Suprapubic skin (tissue), 4 donors: ENCODE measurements around the gene CD40LG. TPM values are rescaled to one million over a fixed set of nuclear protein-coding genes. Genes with fewer than 3 reads are reported as not detected.

Experiments used
- DNase-seq, 2 donors: peaks; one replicate each; pipeline ENCODE4 v3.0.0-alpha.2; 2019; ENCODE audit warnings: low spot score in 2 of 2
- H3K27ac ChIP-seq: fragments of 200-600 bp; sonication (generic); one replicate; pipeline ENCODE4 v1.5.1; 2019
- H3K27me3 ChIP-seq: fragments of 200-600 bp; sonication (generic); one replicate; pipeline ENCODE4 v1.5.1; 2019
- H3K36me3 ChIP-seq: fragments of 200-600 bp; sonication (generic); one replicate; pipeline ENCODE4 v1.5.1; 2019
- H3K4me1 ChIP-seq: fragments of 200-600 bp; sonication (generic); one replicate; pipeline ENCODE4 v1.5.1; 2019
- H3K4me3 ChIP-seq: fragments of 200-600 bp; sonication (generic); one replicate; pipeline ENCODE4 v1.5.1; 2019; ENCODE audit warnings: mild to moderate bottlenecking
- H3K9me3 ChIP-seq: fragments of 200-600 bp; sonication (generic); one replicate; pipeline ENCODE4 v1.5.1; 2019
- EP300 ChIP-seq: sonication (generic); formaldehyde crosslinking; IDR thresholded peaks from one replicate; pipeline ENCODE4 v1.6.1; 2017; ENCODE audit warnings: antibody characterized with exemption
- POLR2A ChIP-seq, 2 donors: fragments of 450-650 bp; IDR thresholded peaks; one replicate each; pipeline ENCODE4 v1.6.1; 2017; ENCODE audit warnings: antibody characterized with exemption in 2 of 2, mild to moderate bottlenecking in 2 of 2, moderate library complexity in 2 of 2
- POLR2AphosphoS5 ChIP-seq, 3 donors: sonication (generic); formaldehyde crosslinking; IDR thresholded peaks; one replicate each; pipeline ENCODE4 v1.6.1; 2017; ENCODE audit warnings: antibody characterized with exemption in 3 of 3
- WGBS: methylation state at CpG from one replicate; pipeline ENCODE4 v1.1.5; 2018; 5-methylcytosine and 5-hydroxymethylcytosine counted together
- total RNA-seq, 4 donors: library from RNA; depleted of rRNA; stranded (reverse); fragments of >200 nt; gene quantifications; one replicate each; pipeline ENCODE4 v1.1.0, GENCODE V29; 2016
- TF ChIP-seq, protein P1 (sequence below), 2 donors: fragments of 200-600 bp in 1 of 2; fragments of 450-650 bp in 1 of 2; sonication (generic) in 1 of 2; IDR thresholded peaks; one replicate each; pipeline ENCODE4 v1.5.1; 2016 to 2019; ENCODE audit warnings: antibody characterized with exemption in 2 of 2, mild to moderate bottlenecking in 1 of 2, moderate library complexity in 1 of 2

The CD40LG gene
- total RNA-seq: not detected

DNA sequence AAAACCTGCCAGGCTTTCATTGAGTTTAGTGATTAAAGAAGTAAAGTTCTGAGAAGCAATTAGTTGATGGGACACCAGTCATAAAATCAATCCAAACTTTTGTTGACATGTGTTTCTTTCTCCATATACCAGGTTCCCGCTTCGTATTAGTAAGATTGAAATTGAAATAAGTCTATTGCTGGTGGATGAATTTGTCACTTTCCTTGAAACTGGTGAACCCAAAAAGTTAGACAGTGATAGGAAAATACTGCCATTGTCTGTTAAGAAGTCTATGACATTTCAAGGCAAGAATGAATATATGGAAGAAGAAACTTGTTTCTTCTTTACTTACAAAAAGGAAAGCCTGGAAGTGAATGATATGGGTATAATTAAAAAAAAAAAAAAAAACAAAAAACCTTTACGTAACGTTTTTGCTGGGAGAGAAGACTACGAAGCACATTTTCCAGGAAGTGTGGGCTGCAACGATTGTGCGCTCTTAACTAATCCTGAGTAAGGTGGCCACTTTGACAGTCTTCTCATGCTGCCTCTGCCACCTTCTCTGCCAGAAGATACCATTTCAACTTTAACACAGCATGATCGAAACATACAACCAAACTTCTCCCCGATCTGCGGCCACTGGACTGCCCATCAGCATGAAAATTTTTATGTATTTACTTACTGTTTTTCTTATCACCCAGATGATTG, at the start of gene CD40LG:
CD40LG (plus strand) TSS at position 482 of the 684 bp plus-strand sequence; CDS start at position 573, 91 bp downstream.
- H3K9me3 ChIP-seq: no peaks in the 10 kb centered on the region
- 81% methylated on average over 10 of the region's 10 CpGs for WGBS
- TF ChIP-seq POLR2A (IDR thresholded peaks at IDR 0.05): no peak
- no peak for TF ChIP-seq EP300
- TF ChIP-seq, protein P1, sequence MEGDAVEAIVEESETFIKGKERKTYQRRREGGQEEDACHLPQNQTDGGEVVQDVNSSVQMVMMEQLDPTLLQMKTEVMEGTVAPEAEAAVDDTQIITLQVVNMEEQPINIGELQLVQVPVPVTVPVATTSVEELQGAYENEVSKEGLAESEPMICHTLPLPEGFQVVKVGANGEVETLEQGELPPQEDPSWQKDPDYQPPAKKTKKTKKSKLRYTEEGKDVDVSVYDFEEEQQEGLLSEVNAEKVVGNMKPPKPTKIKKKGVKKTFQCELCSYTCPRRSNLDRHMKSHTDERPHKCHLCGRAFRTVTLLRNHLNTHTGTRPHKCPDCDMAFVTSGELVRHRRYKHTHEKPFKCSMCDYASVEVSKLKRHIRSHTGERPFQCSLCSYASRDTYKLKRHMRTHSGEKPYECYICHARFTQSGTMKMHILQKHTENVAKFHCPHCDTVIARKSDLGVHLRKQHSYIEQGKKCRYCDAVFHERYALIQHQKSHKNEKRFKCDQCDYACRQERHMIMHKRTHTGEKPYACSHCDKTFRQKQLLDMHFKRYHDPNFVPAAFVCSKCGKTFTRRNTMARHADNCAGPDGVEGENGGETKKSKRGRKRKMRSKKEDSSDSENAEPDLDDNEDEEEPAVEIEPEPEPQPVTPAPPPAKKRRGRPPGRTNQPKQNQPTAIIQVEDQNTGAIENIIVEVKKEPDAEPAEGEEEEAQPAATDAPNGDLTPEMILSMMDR (IDR thresholded peaks at IDR 0.05): no peak
- no peak for TF ChIP-seq POLR2AphosphoS5 (IDR thresholded peaks at IDR 0.05)
- DNase-seq: no peak
- H3K4me1 ChIP-seq: no peaks in the 10 kb centered on the region
- H3K36me3 ChIP-seq: no peaks in the 10 kb centered on the region
- no peak within 1 kb of the TSS for H3K4me3 ChIP-seq
- no peak within 1 kb of the TSS for H3K27ac ChIP-seq
- no peaks in the 10 kb centered on the region for H3K27me3 ChIP-seq

DNA sequence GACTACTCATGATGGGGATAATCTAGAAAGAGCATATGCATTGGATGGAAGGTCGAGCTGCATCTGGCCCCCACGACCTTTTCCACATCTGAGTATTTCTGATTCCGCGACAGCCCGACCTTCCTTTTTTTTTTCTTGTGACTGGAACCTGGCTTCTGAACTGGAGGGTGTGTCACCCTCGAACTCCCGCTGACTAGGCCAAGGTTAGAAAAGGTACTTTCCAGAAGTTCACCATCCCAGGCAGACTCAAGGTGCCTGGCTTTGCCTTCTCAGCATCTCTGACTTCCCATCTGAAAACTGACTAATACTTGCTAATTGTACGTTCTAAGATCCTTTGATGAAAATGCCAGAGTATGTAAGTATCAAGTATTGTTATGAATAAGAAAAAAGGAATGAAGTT, 49.3 kb upstream of the CD40LG start:
- no peaks in the 10 kb centered on the region for H3K4me1 ChIP-seq
- no peak overlapping the region for H3K4me3 ChIP-seq
- no peak for DNase-seq
- H3K9me3 ChIP-seq: no peaks in the 10 kb centered on the region
- no peaks in the 10 kb centered on the region for H3K36me3 ChIP-seq
- no peaks in the 10 kb centered on the region for H3K27me3 ChIP-seq
- no peak for TF ChIP-seq POLR2AphosphoS5 (IDR thresholded peaks at IDR 0.05)
- 42% methylated on average over 8 of the region's 8 CpGs for whole genome bisulfite sequencing
- H3K27ac ChIP-seq: no peak overlapping the region

DNA sequence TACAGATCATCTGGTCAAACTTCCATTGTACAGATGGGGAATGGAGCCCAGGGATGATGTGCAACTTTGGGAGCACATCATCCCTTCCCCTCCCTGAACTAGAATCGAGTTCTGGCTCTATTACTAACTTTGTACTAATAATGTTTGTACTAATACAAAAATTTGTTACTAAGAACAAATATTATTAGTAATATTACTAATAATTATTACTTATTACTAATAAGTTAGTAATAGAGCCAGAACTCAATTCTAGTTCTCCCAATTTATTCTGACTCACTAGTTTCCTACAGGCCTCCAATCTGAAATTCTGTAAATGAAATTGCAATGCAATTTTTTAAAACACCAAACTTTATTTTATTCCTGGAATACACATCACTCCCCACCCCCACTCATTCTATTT, 47.9 kb upstream of the CD40LG start:
- Histone ChIP-seq H3K4me3 (no peak overlapping the region), H3K9me3 (no peaks in the 10 kb centered on the region), H3K27ac (no peak overlapping the region), H3K4me1 (no peaks in the 10 kb centered on the region), H3K27me3 (no peaks in the 10 kb centered on the region), H3K36me3 (no peaks in the 10 kb centered on the region)
- TF ChIP-seq EP300: no peak
- TF ChIP-seq, protein P1 (IDR thresholded peaks at IDR 0.05): no peak
- TF ChIP-seq POLR2A (IDR thresholded peaks at IDR 0.05): no peak
- TF ChIP-seq POLR2AphosphoS5 (IDR thresholded peaks at IDR 0.05): no peak
- DNase-seq: no peak
- WGBS: 43% methylated on average over 1 of the region's 1 CpG

DNA sequence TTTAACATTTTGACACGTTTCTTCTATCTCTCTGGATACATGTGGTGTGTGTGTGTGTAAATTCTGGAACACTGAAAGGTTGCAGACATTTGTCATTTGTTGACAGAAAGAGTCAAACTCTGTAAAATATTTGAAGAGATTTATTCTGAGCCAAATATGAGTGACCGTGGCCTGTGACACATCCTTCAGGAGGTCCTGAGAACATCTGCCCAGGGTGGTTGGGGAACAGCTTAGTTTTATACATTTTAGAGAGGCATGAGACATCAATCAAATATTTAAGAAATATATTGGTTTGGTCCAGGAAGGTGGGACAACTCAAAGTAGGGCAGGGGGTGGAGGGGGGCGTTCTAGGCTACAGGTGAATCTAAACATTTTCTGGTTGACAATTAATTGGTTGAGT, 40.7 kb upstream of the CD40LG start:
- H3K27me3 ChIP-seq: no peaks in the 10 kb centered on the region
- TF ChIP-seq, protein P1 (IDR thresholded peaks at IDR 0.05): no peak
- no peak for TF ChIP-seq POLR2AphosphoS5 (IDR thresholded peaks at IDR 0.05)
- TF ChIP-seq EP300: no peak
- TF ChIP-seq POLR2A (IDR thresholded peaks at IDR 0.05): no peak
- H3K4me1 ChIP-seq: no peaks in the 10 kb centered on the region
- H3K27ac ChIP-seq: no peak overlapping the region
- WGBS: 69% methylated on average over 3 of the region's 3 CpGs
- H3K9me3 ChIP-seq: no peaks in the 10 kb centered on the region
- H3K36me3 ChIP-seq: no peaks in the 10 kb centered on the region
- no peak for DNase-seq
- H3K4me3 ChIP-seq: no peak overlapping the region

DNA sequence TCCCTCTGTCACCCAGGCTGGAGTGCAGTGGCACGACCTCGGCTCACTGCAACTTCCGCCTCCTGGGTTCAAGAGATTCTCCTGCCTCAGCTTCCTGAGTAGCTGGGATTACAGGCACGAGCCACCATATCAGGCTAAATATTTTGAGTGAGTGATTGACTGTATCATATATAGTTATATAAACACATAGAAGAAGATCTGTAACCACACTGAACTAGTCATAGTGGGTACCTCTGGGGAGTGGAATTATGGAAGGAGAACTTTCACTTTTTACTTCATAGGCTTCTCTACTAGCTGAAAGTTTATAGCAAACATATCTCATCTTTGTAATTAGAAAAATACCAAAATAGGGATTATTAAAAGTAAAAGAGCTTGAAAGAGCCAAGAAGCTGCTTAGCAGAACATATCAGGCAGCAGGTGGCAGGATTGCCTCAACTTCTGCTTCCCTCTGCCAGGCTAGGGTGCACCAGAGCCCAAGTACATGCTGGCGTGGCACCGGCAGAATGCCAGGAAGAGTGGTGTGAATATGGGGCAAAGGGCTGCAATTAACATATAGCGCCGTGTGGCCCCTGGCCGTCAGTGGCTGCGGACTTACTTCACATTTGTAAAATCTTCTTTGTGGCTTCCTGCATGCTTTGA, 39.5 kb upstream of the CD40LG start:
- Histone ChIP-seq H3K27me3 (no peaks in the 10 kb centered on the region), H3K9me3 (no peaks in the 10 kb centered on the region), H3K36me3 (no peaks in the 10 kb centered on the region), H3K4me1 (no peaks in the 10 kb centered on the region), H3K4me3 (no peak overlapping the region), H3K27ac (no peak overlapping the region)
- TF ChIP-seq POLR2A (IDR thresholded peaks at IDR 0.05): no peak
- no peak for TF ChIP-seq POLR2AphosphoS5 (IDR thresholded peaks at IDR 0.05)
- TF ChIP-seq EP300: no peak
- TF ChIP-seq, protein P1 (IDR thresholded peaks at IDR 0.05): no peak
- WGBS: 68% methylated on average over 10 of the region's 10 CpGs
- no peak for DNase-seq
